CD14-positive monocyte (primary cell): ENCODE measurements around the gene LRRN4. TPM values are rescaled to one million over a fixed set of nuclear protein-coding genes. Genes with fewer than 3 reads are reported as not detected.

Experiments used
- DNase-seq, 3 donors: peaks; one replicate each; pipeline ENCODE4 v3.0.0-alpha.2; 2011 to 2022
- H2AFZ ChIP-seq: 2 replicates; pipeline ENCODE4 v1.6.0; 2012; ENCODE audit warnings: mild to moderate bottlenecking, low read depth, low read length, inconsistent platforms; ENCODE audit not compliant: insufficient read depth, poor library complexity, severe bottlenecking
- H3K27ac ChIP-seq, 2 donors: 1 replicate in 1 of 2; 2 replicates in 1 of 2; pipeline ENCODE4 v1.5.1; 2012 to 2013; ENCODE audit warnings: low read length in 2 of 2, control low read depth in 1 of 2, inconsistent platforms in 1 of 2, low read depth in 1 of 2, mild to moderate bottlenecking in 1 of 2
- H3K27me3 ChIP-seq, 2 donors: one replicate each; pipeline versions ENCODE4 v1.6.0 to v1.6.1; 2011 to 2013; ENCODE audit warnings: low read length in 2 of 2; ENCODE audit not compliant: control insufficient read depth in 2 of 2, insufficient read depth in 2 of 2
- H3K36me3 ChIP-seq, 2 donors: replicated peaks in 1 of 2; 1 replicate in 1 of 2; 2 replicates in 1 of 2; pipeline versions ENCODE4 v1.5.1 to v1.6.1; 2012 to 2013; ENCODE audit warnings: low read length in 2 of 2, control low read depth in 1 of 2, inconsistent platforms in 1 of 2, mild to moderate bottlenecking in 1 of 2; ENCODE audit not compliant: insufficient read depth in 2 of 2, control insufficient read depth in 1 of 2
- H3K4me1 ChIP-seq, 2 donors: 1 replicate in 1 of 2; 2 replicates in 1 of 2; pipeline versions ENCODE4 v1.5.1 to v1.6.1; 2012 to 2013; ENCODE audit warnings: low read length in 2 of 2, control low read depth in 1 of 2, inconsistent platforms in 1 of 2, mild to moderate bottlenecking in 1 of 2, moderate library complexity in 1 of 2; ENCODE audit not compliant: insufficient read depth in 2 of 2, control insufficient read depth in 1 of 2
- H3K4me2 ChIP-seq: replicated peaks from 2 replicates; pipeline ENCODE3; 2012; ENCODE audit warnings: low read length, moderate library complexity, mild to moderate bottlenecking; ENCODE audit not compliant: poor library complexity, severe bottlenecking; ENCODE audit errors: extremely low read depth
- H3K4me3 ChIP-seq, 3 experiments: fragments of 200-600 bp in 1 of 3; sonication (generic) in 1 of 3; replicated peaks in 1 of 3; 1 replicate in 2 of 3; 2 replicates in 1 of 3; pipeline ENCODE4 v1.5.1; 2011 to 2013; ENCODE audit warnings: low read length in 3 of 3, mild to moderate bottlenecking in 3 of 3, control low read depth in 2 of 3, low read depth in 2 of 3, inconsistent platforms in 1 of 3, moderate library complexity in 1 of 3
- H3K79me2 ChIP-seq: 2 replicates; pipeline ENCODE4 v1.6.0; 2012; ENCODE audit warnings: mild to moderate bottlenecking, control low read depth, inconsistent platforms, low read length, moderate library complexity; ENCODE audit not compliant: insufficient read depth
- H3K9ac ChIP-seq: 2 replicates; pipeline ENCODE4 v1.6.0; 2017; ENCODE audit warnings: low read length, mild to moderate bottlenecking; ENCODE audit not compliant: insufficient read depth, poor library complexity, severe bottlenecking
- H3K9me3 ChIP-seq, 2 donors: replicated peaks in 1 of 2; 1 replicate in 1 of 2; 2 replicates in 1 of 2; pipeline versions ENCODE4 v1.5.1 to v1.6.1; 2012 to 2013; ENCODE audit warnings: low read length in 2 of 2, control low read depth in 1 of 2; ENCODE audit not compliant: control insufficient read depth in 1 of 2, insufficient read depth in 1 of 2
- H4K20me1 ChIP-seq: 2 replicates; pipeline ENCODE4 v1.6.0; 2012; ENCODE audit warnings: mild to moderate bottlenecking, low read length, control low read depth, moderate library complexity; ENCODE audit not compliant: insufficient read depth
- H3K27ac Mint-ChIP-seq, 7 donors: one replicate each; pipeline ENCODE4 v1.8.0; 2020; ENCODE audit warnings: mild to moderate bottlenecking in 7 of 7, mixed read lengths in 7 of 7, moderate library complexity in 6 of 7, inconsistent platforms in 2 of 7
- H3K27me3 Mint-ChIP-seq, 3 donors: one replicate each; pipeline ENCODE4 v1.8.0; 2021 to 2022; ENCODE audit warnings: low read depth in 3 of 3, mild to moderate bottlenecking in 3 of 3, mixed read lengths in 3 of 3, moderate library complexity in 3 of 3, inconsistent platforms in 1 of 3
- H3K36me3 Mint-ChIP-seq, 2 donors: one replicate each; pipeline ENCODE4 v1.8.0; 2020; ENCODE audit warnings: mixed read lengths in 2 of 2, inconsistent platforms in 1 of 2, mild to moderate bottlenecking in 1 of 2
- H3K4me1 Mint-ChIP-seq: one replicate; pipeline ENCODE4 v1.8.0; 2020; ENCODE audit warnings: mild to moderate bottlenecking, mixed read lengths
- H3K4me3 Mint-ChIP-seq, 2 donors: one replicate each; pipeline ENCODE4 v1.8.0; 2020; ENCODE audit warnings: mild to moderate bottlenecking in 2 of 2, mixed read lengths in 2 of 2, moderate library complexity in 1 of 2
- H3K9me3 Mint-ChIP-seq, 7 donors: one replicate each; pipeline ENCODE4 v1.8.0; 2020 to 2022; ENCODE audit warnings: mixed read lengths in 7 of 7, mild to moderate bottlenecking in 6 of 7, moderate library complexity in 6 of 7, inconsistent platforms in 2 of 7
- WGBS: methylation state at CpG from one replicate; pipeline ENCODE4 v1.1.5; 2013; ENCODE audit warnings: missing lambda C conversion rate; ENCODE audit not compliant: insufficient coverage; 5-methylcytosine and 5-hydroxymethylcytosine counted together
- intact Hi-C, 2 donors: fragments of 100-400 bp; cut with micrococcal nuclease; formaldehyde crosslinking; loops; one replicate each; pipeline versions ENCODE4 v1.15.0 to v1.15.1; 2023
- polyA plus RNA-seq, 3 donors: library from polyadenylated mRNA; depleted of rRNA in 1 of 3; unstranded in 2 of 3; stranded (reverse) in 1 of 3; fragments of 300-500 nt in 2 of 3; fragments of >200 nt in 1 of 3; fragmentation: Illumina TruSeq in 2 of 3; gene quantifications; 1 replicate in 2 of 3; 2 replicates in 1 of 3; pipeline ENCODE4 v1.2.3, GENCODE V29; 2012 to 2021
- TF ChIP-seq, protein P1 (sequence below): fragments of 200-600 bp; IDR thresholded peaks from one replicate; pipeline ENCODE4 v1.8.0; 2022; ENCODE audit warnings: antibody characterized with exemption, mild to moderate bottlenecking

The LRRN4 gene
- polyA plus RNA-seq, 3 donors = not detected

DNA sequence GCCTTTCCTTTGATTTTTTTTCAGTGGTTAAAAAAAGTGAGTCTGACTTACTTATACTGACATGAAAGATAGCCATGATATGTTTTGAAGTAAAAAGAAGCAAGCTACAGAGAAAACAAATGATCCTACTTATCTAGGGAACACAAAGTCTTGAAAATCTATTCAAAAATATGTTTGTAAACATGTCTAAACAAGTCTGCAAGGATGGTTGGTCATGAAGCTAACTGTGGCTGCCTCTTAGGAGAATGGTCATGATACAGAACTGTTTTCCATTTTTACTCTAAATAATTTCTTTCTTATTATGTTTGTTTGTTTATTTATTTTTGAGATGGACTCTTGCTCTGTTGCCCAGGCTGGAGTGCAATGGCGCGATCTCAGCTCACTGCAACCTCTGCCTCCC is 47.5 kb upstream of the LRRN4 start:
- H4K20me1 ChIP-seq = no peaks in the 10 kb centered on the region
- Mint-ChIP-seq H3K4me3 (no peak overlapping the region), H3K36me3 (no peaks in the 10 kb centered on the region), H3K27ac (no peak overlapping the region), H3K27me3 (peaks cover 0 to 3% (median 0%) of the 10 kb centered on the region in 3 donors), H3K9me3 (no peaks in the 10 kb centered on the region), H3K4me1 (peaks cover 10% of the 10 kb centered on the region)
- DNase-seq = no peak
- H3K4me3 ChIP-seq = no peak overlapping the region
- no peak overlapping the region for H2AFZ ChIP-seq
- no peak overlapping the region for H3K9ac ChIP-seq
- no peaks in the 10 kb centered on the region for H3K27me3 ChIP-seq
- TF ChIP-seq, protein P1, sequence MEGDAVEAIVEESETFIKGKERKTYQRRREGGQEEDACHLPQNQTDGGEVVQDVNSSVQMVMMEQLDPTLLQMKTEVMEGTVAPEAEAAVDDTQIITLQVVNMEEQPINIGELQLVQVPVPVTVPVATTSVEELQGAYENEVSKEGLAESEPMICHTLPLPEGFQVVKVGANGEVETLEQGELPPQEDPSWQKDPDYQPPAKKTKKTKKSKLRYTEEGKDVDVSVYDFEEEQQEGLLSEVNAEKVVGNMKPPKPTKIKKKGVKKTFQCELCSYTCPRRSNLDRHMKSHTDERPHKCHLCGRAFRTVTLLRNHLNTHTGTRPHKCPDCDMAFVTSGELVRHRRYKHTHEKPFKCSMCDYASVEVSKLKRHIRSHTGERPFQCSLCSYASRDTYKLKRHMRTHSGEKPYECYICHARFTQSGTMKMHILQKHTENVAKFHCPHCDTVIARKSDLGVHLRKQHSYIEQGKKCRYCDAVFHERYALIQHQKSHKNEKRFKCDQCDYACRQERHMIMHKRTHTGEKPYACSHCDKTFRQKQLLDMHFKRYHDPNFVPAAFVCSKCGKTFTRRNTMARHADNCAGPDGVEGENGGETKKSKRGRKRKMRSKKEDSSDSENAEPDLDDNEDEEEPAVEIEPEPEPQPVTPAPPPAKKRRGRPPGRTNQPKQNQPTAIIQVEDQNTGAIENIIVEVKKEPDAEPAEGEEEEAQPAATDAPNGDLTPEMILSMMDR = no peak
- intact Hi-C loops = no loop called here
- H3K27ac ChIP-seq = no peak overlapping the region
- no peaks in the 10 kb centered on the region for H3K36me3 ChIP-seq
- no CpG with 5 or more reads among the region's 2 CpGs for WGBS
- no peaks in the 10 kb centered on the region for H3K9me3 ChIP-seq
- H3K79me2 ChIP-seq = no peaks in the 10 kb centered on the region
- peaks cover 0 to 8% of the 10 kb centered on the region in 2 donors for H3K4me1 ChIP-seq
- no peak overlapping the region for H3K4me2 ChIP-seq

DNA sequence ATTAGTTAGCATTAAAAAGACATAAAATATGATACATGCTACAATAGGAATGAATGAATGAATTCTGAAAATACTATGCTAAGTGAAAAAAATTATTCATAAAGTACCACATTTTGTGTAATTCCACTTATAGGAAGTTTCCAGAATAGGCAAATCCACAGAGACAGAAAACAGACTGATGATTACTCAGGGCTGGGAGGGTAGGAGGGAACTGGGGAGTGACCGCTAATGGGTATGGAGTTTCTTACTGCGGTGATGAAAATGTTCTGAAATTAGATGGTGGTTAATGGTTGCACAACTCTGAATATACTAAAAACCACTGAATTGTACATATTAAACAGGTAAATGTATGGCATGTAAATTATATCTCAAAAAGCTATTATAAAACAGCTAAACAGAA is 46.4 kb upstream of the LRRN4 start:
- intact Hi-C loops = no loop called here
- H3K27me3 Mint-ChIP-seq = peaks cover 0 to 1% (median 0%) of the 10 kb centered on the region in 3 donors
- no peak overlapping the region for H2AFZ ChIP-seq
- peaks cover 10% of the 10 kb centered on the region for H3K4me1 Mint-ChIP-seq
- DNase-seq = no peak
- H3K36me3 ChIP-seq = no peaks in the 10 kb centered on the region
- peaks cover 0 to 8% of the 10 kb centered on the region in 2 donors for H3K4me1 ChIP-seq
- H3K4me3 Mint-ChIP-seq = no peak overlapping the region
- H3K27ac Mint-ChIP-seq = no peak overlapping the region
- H3K36me3 Mint-ChIP-seq = no peaks in the 10 kb centered on the region
- no peak overlapping the region for H3K9ac ChIP-seq
- H3K27ac ChIP-seq = no peak overlapping the region
- H4K20me1 ChIP-seq = no peaks in the 10 kb centered on the region
- no peaks in the 10 kb centered on the region for H3K79me2 ChIP-seq
- no CpG with 5 or more reads among the region's 2 CpGs for WGBS
- no peaks in the 10 kb centered on the region for H3K9me3 ChIP-seq
- TF ChIP-seq, protein P1 = no peak
- no peak overlapping the region for H3K4me2 ChIP-seq
- no peak overlapping the region for H3K4me3 ChIP-seq
- H3K27me3 ChIP-seq = no peaks in the 10 kb centered on the region
- no peaks in the 10 kb centered on the region for H3K9me3 Mint-ChIP-seq
